ENCODE measurements around the gene ZCCHC12. TPM values are rescaled to one million over a fixed set of nuclear protein-coding genes. Genes with fewer than 3 reads are reported as not detected.

Gene ZCCHC12
- total RNA-seq, 1 experiment from 2014 or later, result 0.87 TPM

DNA sequence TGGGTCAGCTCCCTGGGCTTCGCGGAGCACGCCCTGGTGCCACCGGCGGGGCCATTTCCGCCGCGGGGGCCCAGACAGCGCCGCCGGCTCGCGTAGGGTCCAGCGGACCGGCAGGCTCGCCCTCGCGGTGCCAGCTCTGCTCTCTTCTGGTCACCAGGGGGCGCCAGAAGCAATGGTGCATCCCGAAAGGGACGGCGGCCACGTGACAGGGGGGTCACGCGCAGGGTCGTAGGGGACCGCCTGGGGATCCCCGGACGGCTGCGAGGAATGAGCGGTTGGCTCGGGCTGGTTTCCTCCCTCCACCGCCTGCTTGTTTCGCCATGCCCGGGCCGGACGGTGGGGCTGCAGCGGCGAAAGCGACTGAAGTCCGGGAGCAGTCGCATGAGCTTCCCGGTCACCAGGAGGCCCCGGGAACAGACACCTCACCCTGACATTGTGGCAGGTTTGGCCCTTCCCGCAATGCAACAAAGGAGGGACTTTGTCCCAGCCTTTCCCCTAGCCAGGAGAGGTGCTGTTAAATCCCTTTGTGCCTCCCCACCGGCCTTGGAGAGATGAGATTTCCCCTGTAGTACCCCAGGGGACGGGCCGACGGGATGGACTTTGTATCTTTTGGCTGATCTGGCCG is 15.8 kb downstream of the ZCCHC12 start (continued):
- TF ChIP-seq CREB1 (CRISPR knock-in tag; IDR thresholded peaks at IDR 0.05) (no peak), CBFB (CRISPR knock-in tag; IDR thresholded peaks at IDR 0.05; ENCODE audit: low read depth) (no peak), RELA (CRISPR knock-in tag; IDR thresholded peaks at IDR 0.05; ENCODE audit: borderline replicate concordance) (no peak), NR2C2 (CRISPR knock-in tag; IDR thresholded peaks at IDR 0.05) (no peak), ZNF423 (CRISPR knock-in tag; IDR thresholded peaks at IDR 0.05) (no peak), KAT7 (CRISPR knock-in tag; IDR thresholded peaks at IDR 0.05; ENCODE audit: borderline replicate concordance) (no peak)
- TF ChIP-seq, protein P1, sequence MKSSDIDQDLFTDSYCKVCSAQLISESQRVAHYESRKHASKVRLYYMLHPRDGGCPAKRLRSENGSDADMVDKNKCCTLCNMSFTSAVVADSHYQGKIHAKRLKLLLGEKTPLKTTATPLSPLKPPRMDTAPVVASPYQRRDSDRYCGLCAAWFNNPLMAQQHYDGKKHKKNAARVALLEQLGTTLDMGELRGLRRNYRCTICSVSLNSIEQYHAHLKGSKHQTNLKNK (CRISPR knock-in tag; IDR thresholded peaks at IDR 0.05), result no peak
- TF ChIP-seq, protein P2, sequence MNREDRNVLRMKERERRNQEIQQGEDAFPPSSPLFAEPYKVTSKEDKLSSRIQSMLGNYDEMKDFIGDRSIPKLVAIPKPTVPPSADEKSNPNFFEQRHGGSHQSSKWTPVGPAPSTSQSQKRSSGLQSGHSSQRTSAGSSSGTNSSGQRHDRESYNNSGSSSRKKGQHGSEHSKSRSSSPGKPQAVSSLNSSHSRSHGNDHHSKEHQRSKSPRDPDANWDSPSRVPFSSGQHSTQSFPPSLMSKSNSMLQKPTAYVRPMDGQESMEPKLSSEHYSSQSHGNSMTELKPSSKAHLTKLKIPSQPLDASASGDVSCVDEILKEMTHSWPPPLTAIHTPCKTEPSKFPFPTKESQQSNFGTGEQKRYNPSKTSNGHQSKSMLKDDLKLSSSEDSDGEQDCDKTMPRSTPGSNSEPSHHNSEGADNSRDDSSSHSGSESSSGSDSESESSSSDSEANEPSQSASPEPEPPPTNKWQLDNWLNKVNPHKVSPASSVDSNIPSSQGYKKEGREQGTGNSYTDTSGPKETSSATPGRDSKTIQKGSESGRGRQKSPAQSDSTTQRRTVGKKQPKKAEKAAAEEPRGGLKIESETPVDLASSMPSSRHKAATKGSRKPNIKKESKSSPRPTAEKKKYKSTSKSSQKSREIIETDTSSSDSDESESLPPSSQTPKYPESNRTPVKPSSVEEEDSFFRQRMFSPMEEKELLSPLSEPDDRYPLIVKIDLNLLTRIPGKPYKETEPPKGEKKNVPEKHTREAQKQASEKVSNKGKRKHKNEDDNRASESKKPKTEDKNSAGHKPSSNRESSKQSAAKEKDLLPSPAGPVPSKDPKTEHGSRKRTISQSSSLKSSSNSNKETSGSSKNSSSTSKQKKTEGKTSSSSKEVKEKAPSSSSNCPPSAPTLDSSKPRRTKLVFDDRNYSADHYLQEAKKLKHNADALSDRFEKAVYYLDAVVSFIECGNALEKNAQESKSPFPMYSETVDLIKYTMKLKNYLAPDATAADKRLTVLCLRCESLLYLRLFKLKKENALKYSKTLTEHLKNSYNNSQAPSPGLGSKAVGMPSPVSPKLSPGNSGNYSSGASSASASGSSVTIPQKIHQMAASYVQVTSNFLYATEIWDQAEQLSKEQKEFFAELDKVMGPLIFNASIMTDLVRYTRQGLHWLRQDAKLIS (CRISPR knock-in tag; IDR thresholded peaks at IDR 0.05; ENCODE audit: borderline replicate concordance), result no peak
- TF ChIP-seq, protein P3, sequence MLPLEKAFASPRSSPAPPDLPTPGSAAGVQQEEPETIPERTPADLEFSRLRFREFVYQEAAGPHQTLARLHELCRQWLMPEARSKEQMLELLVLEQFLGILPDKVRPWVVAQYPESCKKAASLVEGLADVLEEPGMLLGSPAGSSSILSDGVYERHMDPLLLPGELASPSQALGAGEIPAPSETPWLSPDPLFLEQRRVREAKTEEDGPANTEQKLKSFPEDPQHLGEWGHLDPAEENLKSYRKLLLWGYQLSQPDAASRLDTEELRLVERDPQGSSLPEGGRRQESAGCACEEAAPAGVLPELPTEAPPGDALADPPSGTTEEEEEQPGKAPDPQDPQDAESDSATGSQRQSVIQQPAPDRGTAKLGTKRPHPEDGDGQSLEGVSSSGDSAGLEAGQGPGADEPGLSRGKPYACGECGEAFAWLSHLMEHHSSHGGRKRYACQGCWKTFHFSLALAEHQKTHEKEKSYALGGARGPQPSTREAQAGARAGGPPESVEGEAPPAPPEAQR (CRISPR knock-in tag; IDR thresholded peaks at IDR 0.05), result no peak
- TF ChIP-seq, protein P4, sequence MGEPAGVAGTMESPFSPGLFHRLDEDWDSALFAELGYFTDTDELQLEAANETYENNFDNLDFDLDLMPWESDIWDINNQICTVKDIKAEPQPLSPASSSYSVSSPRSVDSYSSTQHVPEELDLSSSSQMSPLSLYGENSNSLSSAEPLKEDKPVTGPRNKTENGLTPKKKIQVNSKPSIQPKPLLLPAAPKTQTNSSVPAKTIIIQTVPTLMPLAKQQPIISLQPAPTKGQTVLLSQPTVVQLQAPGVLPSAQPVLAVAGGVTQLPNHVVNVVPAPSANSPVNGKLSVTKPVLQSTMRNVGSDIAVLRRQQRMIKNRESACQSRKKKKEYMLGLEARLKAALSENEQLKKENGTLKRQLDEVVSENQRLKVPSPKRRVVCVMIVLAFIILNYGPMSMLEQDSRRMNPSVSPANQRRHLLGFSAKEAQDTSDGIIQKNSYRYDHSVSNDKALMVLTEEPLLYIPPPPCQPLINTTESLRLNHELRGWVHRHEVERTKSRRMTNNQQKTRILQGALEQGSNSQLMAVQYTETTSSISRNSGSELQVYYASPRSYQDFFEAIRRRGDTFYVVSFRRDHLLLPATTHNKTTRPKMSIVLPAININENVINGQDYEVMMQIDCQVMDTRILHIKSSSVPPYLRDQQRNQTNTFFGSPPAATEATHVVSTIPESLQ (CRISPR knock-in tag; IDR thresholded peaks at IDR 0.05), result no peak

DNA sequence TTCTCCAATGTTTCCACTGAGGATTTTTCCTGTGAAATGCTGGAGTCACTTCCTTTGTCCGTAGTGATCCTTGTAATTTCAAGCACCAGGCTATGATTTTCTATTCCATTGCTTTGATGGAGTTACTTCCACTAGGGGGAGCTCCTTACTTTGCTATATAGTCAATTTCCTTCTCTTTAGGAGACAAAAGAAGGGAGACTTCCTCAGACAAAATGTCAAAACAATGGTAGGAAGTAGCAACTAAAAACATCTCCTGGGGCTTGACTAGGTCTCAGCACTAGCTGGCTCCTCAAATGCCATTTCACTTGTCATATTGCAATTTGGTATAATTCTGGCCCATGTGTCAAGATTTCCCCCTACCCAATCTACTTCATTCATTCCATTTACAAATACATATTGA is 24.1 kb downstream of the ZCCHC12 start:
- H3K4me3 Mint-ChIP-seq, result no peak overlapping the region
- peaks cover 7% of the 10 kb centered on the region; the same call in 1 of the 2 replicates for H3K27me3 Mint-ChIP-seq (ENCODE audit: low read depth)
- peak; percentile 62 for ATAC-seq
- no peaks in the 10 kb centered on the region for H3K4me1 Mint-ChIP-seq
- no peak for DNase-seq (ENCODE audit: low spot score)
- no peaks in the 10 kb centered on the region for H3K9me3 Mint-ChIP-seq
- CTCF ChIA-PET, result interaction anchor here (0.9 to 1.3 kb wide), 10 partner anchors 8 to 347 kb away, joined by 3 to 7 read pairs (median 4); partner anchors contain the start of gene ZCCHC12
- H3K27ac Mint-ChIP-seq, result no peak overlapping the region
- POLR2A ChIA-PET, result no interaction called here
- H3K36me3 Mint-ChIP-seq, result no peaks in the 10 kb centered on the region
- TF ChIP-seq, protein P5, sequence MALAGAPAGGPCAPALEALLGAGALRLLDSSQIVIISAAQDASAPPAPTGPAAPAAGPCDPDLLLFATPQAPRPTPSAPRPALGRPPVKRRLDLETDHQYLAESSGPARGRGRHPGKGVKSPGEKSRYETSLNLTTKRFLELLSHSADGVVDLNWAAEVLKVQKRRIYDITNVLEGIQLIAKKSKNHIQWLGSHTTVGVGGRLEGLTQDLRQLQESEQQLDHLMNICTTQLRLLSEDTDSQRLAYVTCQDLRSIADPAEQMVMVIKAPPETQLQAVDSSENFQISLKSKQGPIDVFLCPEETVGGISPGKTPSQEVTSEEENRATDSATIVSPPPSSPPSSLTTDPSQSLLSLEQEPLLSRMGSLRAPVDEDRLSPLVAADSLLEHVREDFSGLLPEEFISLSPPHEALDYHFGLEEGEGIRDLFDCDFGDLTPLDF (CRISPR knock-in tag; IDR thresholded peaks at IDR 0.05), result no peak
- TF ChIP-seq, protein P6, sequence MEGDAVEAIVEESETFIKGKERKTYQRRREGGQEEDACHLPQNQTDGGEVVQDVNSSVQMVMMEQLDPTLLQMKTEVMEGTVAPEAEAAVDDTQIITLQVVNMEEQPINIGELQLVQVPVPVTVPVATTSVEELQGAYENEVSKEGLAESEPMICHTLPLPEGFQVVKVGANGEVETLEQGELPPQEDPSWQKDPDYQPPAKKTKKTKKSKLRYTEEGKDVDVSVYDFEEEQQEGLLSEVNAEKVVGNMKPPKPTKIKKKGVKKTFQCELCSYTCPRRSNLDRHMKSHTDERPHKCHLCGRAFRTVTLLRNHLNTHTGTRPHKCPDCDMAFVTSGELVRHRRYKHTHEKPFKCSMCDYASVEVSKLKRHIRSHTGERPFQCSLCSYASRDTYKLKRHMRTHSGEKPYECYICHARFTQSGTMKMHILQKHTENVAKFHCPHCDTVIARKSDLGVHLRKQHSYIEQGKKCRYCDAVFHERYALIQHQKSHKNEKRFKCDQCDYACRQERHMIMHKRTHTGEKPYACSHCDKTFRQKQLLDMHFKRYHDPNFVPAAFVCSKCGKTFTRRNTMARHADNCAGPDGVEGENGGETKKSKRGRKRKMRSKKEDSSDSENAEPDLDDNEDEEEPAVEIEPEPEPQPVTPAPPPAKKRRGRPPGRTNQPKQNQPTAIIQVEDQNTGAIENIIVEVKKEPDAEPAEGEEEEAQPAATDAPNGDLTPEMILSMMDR (IDR thresholded peaks at IDR 0.05), result 0 out of 2 replicates have a peak, but pooled peaks have one; percentile 31
- TF ChIP-seq NR2C2 (CRISPR knock-in tag; IDR thresholded peaks at IDR 0.05), result no peak

All from WTC11 (cell line).